GF-D8 (cell line): ENCODE data around the gene RAB6B.

Source experiments
- DNase-seq: peaks from one replicate; lab custom pipeline; 2025; lab: John Stamatoyannopoulos, UW

The RAB6B gene

GRCh38 chr3:133881492-133881891, 14.2 kb downstream of the RAB6B start:
- no peak for DNase-seq

DNA sequence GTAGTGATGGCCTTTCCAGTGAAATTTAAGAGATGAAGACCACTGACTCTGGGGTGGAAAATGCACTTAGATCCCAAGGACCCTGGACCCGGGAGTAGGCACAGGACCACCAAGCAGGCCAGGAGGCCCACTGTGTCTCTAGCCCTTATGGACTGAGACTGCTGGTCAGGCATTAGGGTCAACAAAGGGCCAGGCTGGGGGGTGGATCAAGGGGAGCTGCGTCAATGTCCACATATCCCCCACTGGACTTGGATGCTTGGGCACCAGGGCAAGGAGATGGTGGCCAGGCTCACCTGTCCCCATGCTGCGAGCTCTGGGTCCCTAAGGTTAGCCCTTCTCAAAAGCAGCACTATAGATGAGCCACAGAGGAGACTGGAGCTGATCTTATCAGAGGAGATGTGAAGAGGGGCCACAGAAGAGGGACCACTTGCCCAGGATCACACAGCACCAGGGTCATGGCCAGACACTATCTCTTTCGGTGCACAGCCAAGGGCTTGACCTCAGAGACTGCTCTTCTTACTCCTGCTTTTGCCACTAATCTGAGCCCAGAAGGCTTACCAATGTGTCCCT, 14.7 kb downstream of the RAB6B start:
- no peak for DNase-seq

- no peak for DNase-seq
These were observed 15.4 kb downstream of the RAB6B start for GRCh38 chr3:133880287-133880686.

- no peak for DNase-seq
These were observed 17.2 kb downstream of the RAB6B start for GRCh38 chr3:133878518-133878917.

DNA sequence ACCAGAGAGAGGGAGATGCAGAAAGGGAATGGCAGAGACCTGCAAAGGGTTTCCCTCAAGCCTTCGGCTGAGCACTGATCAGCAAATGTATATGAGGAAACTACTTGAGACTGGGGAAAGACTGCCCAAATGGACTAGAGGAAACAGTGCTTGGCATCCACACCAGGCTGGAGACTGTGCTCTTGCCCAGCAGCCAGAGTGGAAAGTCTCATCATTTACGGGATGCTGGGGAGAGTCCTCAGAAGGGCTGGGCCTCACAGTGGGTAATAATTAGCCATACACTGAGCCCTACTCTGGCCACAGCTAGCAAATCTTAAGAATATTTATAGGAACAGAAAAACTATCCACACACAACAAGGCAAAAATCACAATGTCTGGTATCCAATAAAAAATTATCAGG, 18.5 kb downstream of the RAB6B start:
- no peak for DNase-seq

DNA sequence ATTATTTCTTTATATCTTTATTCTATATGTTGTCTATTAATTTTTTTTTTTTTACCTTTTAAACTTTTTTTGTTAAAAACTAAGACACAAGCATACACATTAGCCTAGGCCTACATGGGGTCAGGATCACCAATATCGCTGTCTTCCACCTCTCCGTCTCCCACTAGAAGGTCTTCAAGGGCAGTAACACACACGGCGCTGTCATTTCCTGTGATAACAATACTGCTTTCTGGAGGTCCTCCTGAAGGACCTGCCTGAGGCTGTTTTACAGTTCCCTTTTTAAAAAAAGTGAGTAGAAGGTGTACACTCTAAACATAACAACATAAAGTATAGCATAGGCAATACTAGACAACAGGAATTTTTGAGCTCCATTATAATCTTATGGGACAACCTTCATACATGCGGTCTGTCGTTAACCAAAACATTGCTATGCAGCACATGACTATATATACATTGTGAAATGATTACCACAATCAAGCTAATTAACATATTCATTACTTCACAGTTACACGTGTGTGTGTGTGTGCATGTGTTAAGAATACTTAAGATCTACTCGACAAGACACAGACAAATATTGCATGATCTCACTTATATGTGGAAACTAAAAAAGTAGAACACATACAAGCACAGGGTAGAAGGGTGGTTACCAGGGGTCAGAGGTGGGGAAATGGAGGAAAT, 20.8 kb downstream of the RAB6B start:
- no peak for DNase-seq

DNA sequence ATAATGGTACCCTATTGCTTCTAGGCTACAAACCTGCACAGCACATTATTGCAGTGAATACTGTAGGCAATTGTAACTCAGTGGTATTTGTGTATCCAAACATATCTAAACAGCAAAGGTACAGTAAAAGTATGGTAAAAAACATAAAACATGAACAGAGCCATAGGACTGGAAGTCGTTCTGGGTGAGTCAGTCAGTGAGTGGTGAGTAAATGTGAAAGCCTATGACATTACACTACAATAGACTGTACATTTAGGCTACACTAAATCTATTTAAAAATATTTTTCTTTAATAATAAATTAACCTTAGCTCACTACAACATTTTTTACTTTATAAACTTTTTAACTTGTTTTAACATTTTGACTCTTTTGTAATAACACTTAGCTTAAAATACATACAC, 21.3 kb downstream of the RAB6B start:
- no peak for DNase-seq

- no peak for DNase-seq
These were observed 22.9 kb downstream of the RAB6B start for GRCh38 chr3:133872781-133873180.

DNA sequence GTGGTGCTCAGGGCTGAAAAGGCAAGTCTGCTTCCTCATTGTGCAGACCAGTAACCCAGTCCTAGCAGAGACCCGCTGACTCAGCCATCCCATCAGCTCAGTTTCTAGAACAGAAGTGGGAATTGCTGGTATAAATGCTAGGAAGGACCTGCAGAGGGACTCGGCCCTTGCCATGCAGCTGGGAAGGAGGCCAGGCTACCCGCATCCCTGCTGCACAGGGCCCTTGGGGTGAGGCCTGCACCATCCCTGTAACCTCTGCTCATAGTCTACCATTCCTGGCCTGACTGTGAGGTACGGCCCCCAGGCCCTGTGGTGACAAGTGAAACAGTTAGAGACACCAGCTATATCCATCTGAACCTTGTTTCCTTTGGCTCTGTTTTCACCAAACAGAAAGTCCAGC, 23.5 kb downstream of the RAB6B start:
- DNase-seq: no peak

DNA sequence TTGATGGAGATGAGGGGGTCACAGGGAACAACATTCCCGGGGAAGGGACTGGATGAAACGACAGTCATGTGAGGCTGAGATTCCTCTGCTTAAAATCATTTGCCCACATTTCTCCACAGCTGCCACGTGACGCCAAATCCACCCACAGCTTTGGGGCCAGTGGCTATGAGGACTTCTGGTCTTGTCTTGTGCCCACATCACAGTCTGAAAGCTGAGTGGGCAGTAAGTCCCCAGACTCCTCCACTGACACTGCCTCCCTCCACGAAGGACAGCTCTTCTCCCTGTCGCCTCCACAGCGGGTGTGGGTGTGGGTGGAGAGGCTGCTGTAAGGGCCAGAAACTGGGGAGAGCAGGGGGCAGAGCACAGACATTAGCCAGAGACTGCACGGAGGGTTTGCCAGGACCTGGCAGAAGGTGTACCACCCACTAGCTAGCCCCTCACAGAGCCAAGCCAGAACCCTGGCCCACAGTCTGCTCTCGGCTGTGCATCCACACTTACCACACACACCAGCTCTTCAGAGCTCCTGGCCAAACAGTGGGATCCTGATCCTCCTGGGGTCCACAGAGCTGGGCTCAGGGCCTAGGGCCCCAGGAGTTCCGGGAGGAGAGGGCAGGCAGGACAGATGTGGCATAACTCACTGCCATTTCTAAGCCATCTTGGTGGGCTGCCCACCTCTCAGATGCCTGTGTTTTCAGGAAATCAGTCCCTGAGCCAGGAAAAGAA, 24.2 kb downstream of the RAB6B start:
- no peak for DNase-seq

DNA sequence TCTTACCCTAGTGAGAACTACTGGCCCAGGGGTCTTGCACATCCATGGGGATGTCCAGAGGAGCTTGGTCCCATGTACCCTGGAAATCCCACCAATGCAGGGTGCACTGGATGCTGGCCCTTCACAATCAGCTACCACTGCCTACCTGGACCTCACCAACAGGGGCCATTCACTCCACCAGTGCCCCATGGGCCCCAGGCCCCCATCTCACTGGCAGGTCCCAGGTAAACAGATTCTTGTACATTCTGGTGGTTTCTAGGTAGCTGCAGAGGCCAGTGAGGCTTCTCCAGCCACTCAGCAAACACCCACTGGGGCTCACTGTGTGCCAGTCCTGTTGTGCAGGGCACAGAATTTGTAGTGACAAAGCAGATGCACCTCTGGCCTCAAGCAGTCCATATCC, 24.9 kb downstream of the RAB6B start:
- no peak for DNase-seq

- no peak for DNase-seq
These were observed 26.1 kb downstream of the RAB6B start for GRCh38 chr3:133869586-133869985.

- no peak for DNase-seq
These were observed 26.8 kb downstream of the RAB6B start for GRCh38 chr3:133868758-133869475.

- no peak for DNase-seq
These were observed 27.5 kb downstream of the RAB6B start for GRCh38 chr3:133868186-133868585.

GRCh38 chr3:133866141-133866540, 29.5 kb downstream of the RAB6B start:
- no peak for DNase-seq

DNA sequence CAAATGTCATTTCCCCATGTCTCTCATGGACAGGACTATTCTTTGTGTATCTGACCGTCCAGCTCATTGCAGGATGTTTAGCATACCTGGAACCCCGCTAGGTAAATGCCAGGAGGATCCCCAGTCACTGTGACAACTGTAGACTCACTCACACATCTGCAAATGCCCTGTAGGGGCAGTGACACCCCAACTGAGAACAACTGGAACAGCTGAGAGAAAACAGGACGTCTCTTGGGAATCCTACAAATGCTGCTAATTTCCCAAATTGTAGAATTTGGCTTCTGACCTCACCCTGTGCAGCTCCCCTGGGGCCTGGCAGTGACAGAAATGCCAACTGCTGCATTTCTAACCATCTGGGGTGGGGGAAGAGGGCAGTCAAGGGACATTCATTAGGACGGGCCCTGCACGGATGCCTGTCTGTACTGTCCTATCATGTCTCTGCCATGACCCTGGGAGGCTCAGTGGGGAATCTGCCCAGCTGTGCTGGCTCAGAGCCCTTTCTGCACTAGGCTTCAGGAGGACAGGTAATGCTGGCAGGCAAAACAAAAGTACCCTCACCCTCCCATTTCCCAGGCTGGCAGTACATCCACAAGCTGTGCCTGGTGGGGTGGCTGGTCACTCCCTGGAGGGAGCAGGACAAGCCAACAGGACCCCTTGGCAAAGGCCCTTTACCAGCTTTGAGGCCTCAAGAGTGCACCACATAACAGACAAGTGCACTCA, 30.4 kb downstream of the RAB6B start:
- no peak for DNase-seq

GRCh38 chr3:133864616-133865015, 31.1 kb downstream of the RAB6B start:
- no peak for DNase-seq

DNA sequence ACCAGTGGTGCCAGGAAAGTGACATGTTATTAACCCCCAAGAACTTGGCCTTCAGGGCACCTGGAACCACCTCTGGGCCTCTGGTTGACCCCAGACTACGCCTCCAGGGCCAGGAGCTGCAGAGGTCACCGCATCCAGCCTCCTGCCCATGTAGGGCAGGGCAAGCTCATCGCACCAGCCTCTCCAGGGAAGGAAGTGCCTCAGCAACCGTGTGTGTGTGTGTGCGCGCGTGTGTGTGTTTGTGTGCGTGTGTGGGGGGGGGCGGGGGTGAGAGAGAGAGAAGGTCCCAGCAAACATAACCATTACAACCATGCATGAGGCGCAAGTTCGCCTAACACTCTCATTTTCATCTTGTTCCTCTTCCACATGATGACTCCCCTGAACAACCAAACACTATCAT, 31.8 kb downstream of the RAB6B start:
- no peak for DNase-seq

DNA sequence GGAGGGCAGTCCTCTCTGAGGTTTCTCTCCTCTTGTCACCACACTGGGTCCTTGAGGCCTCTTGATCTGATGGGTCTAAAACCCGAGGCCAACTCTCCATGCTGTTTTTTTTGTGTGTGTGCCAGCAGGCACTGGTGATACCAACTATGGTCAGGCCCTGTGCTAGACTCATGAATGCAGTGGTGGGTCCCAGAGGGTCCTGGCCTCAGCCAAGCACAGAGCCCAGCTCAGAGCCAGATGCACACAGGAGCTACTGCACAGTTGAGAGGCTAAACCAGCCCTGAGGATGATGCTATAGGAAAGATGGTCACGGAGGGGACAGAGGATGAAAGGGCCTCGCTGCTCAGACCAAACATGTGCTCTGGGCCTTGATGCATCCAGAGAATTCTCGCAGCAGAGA, 33.5 kb downstream of the RAB6B start:
- no peak for DNase-seq

DNA sequence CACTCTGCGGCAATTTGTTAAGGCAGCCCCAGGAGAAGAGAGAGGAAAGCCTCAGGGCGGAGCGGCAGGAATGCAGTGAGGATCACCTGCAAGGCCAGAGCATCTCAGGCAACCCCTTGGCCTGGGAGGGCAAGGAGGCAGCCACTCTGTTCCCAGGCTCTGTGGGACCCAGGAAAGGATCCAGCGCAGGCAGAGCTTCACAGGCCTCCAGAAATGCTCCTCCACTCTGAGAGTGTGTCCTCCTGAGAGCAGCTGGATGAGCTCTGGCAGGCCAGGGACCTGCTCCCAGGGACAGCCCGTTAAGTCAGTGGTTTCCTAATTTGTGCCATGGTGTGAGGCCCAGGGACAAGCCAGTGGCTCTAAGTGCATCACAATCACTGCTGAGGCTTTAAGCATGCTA, 35.2 kb downstream of the RAB6B start:
- no peak for DNase-seq

DNA sequence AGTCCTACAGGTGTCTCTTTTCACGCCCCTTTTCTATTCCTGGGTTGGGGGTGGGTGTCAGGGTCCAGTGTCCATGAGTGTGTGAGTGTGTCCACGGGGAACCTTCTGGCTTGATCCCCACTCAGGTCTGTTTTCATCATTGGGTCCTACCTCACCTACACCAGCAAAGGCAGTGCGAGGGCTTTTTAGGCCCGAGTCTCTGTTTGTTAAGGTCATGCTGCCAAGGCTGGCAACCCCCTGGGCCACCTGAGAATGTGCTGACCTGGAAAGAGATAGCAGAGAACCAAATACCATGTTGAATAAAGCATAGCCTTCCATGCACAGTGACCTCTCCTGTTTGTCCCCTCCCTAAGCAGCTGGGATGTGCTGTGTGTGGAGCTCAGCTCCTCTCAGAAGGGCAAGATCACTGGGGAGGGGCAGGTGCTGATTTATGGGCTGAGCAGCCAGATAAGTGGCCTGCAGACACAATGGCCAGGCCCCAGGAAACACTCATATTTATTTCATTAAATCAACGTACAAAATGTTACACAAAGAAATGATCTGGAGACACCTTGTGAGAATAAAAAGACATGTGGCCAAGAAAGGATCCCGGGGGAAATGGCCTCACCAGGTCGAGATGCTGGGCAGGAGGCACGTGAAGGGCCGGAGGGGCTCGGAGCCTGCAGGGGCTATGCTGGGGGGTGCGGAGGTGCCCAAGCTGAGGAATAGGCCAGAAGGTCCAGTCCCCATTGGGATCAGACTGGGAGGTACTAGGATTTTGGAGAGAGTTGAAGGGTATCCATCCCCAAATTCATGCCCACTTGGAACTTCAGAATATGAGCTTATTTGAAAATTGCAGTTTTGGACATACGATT, 36.1 kb downstream of the RAB6B start:
- DNase-seq: no peak
